Measurements from ENCODE around the gene GMDS. TPM values are rescaled to one million over a fixed set of nuclear protein-coding genes. Genes with fewer than 3 reads are reported as not detected.

The GMDS gene
- total and polyA plus RNA-seq, 2 experiments from 2014 or later, result 30.1 to 36.5 TPM

- TF ChIP-seq ZNF114 (CRISPR knock-in tag; IDR thresholded peaks at IDR 0.05) (no peak), ETS1 (IDR thresholded peaks at IDR 0.05) (no peak), REST (IDR thresholded peaks at IDR 0.05; ENCODE audit: unreplicated experiment) (no peak), CTCF (conservative IDR thresholded peaks at IDR 0.05; ENCODE audit: low read depth in 2 of 2) (no peak)
Observed at GRCh38 chr6:2157441-2158127, 87.8 kb downstream of the GMDS start (continued).

- Mint-ChIP-seq H3K4me1 (peaks cover 21% of the 10 kb centered on the region), H3K36me3 (ENCODE audit: low read depth) (no peaks in the 10 kb centered on the region), H3K4me3 (no peak overlapping the region)
- TF ChIP-seq POLR2AphosphoS5 (IDR thresholded peaks at IDR 0.05; ENCODE audit: low read depth) (no peak), NANOG (IDR thresholded peaks at IDR 0.05; ENCODE audit: borderline replicate concordance) (no peak), REST (IDR thresholded peaks at IDR 0.05; ENCODE audit: unreplicated experiment) (no peak), ZNF331 (CRISPR knock-in tag; IDR thresholded peaks at IDR 0.05; ENCODE audit: low read depth) (no peak), STAT1 (IDR thresholded peaks at IDR 0.05; ENCODE audit: unreplicated experiment) (no peak), ZNF114 (CRISPR knock-in tag; IDR thresholded peaks at IDR 0.05) (no peak), EZH2phosphoT487 (IDR thresholded peaks at IDR 0.05; ENCODE audit: unreplicated experiment) (no peak), EZH2 (IDR thresholded peaks at IDR 0.05; ENCODE audit: low read depth, unreplicated experiment) (no peak)
Observed at GRCh38 chr6:2155206-2155605, 90.2 kb downstream of the GMDS start.

More at GRCh38 chr6:2155206-2155605, 90.2 kb downstream of the GMDS start:
- ATAC-seq, result no peak
- no peak overlapping the region for H3K4me3 ChIP-seq
- H3K9me2 ChIP-seq (ENCODE audit: insufficient read depth), result no peaks in the 10 kb centered on the region
- DNase-seq (ENCODE audit: low spot score), result no peak
- no peaks in the 10 kb centered on the region for H3F3A ChIP-seq (replicated peaks; ENCODE audit: low read depth)
- no peaks in the 10 kb centered on the region for H3K36me3 ChIP-seq (ENCODE audit: insufficient read depth)
- no peak overlapping the region for H3K4me2 ChIP-seq
- H3K27ac ChIP-seq (ENCODE audit: low read depth), result no peak overlapping the region
- Mint-ChIP-seq H3K27me3 (ENCODE audit: insufficient read depth, low read depth, poor library complexity) (no peaks in the 10 kb centered on the region), H3K9me3 (no peaks in the 10 kb centered on the region), H3K27ac (no peak overlapping the region)
- H3K27me3 ChIP-seq (ENCODE audit: insufficient read depth), result no peaks in the 10 kb centered on the region
- no peaks in the 10 kb centered on the region for H4K20me1 ChIP-seq (replicated peaks; ENCODE audit: insufficient read depth)
- peaks cover 18% of the 10 kb centered on the region for H3K79me2 ChIP-seq (replicated peaks; ENCODE audit: insufficient read depth)
- no peak overlapping the region for H2AFZ ChIP-seq
- H3K4me1 ChIP-seq (ENCODE audit: insufficient read depth), result peaks cover 10% of the 10 kb centered on the region
